CD14-positive monocyte (primary cell): ENCODE data around the gene MYOD1. TPM values are rescaled to one million over a fixed set of nuclear protein-coding genes. Genes with fewer than 3 reads are reported as not detected.

Experiments
- DNase-seq, 3 donors: peaks; one replicate each; pipeline ENCODE4 v3.0.0-alpha.2; 2011 to 2022
- H2AFZ ChIP-seq: 2 replicates; pipeline ENCODE4 v1.6.0; 2012; ENCODE audit warnings: mild to moderate bottlenecking, low read depth, low read length, inconsistent platforms; ENCODE audit not compliant: insufficient read depth, poor library complexity, severe bottlenecking
- H3K27ac ChIP-seq, 2 donors: 1 replicate in 1 of 2; 2 replicates in 1 of 2; pipeline ENCODE4 v1.5.1; 2012 to 2013; ENCODE audit warnings: low read length in 2 of 2, control low read depth in 1 of 2, inconsistent platforms in 1 of 2, low read depth in 1 of 2, mild to moderate bottlenecking in 1 of 2
- H3K27me3 ChIP-seq, 2 donors: one replicate each; pipeline versions ENCODE4 v1.6.0 to v1.6.1; 2011 to 2013; ENCODE audit warnings: low read length in 2 of 2; ENCODE audit not compliant: control insufficient read depth in 2 of 2, insufficient read depth in 2 of 2
- H3K36me3 ChIP-seq, 2 donors: replicated peaks in 1 of 2; 1 replicate in 1 of 2; 2 replicates in 1 of 2; pipeline versions ENCODE4 v1.5.1 to v1.6.1; 2012 to 2013; ENCODE audit warnings: low read length in 2 of 2, control low read depth in 1 of 2, inconsistent platforms in 1 of 2, mild to moderate bottlenecking in 1 of 2; ENCODE audit not compliant: insufficient read depth in 2 of 2, control insufficient read depth in 1 of 2
- H3K4me1 ChIP-seq, 2 donors: 1 replicate in 1 of 2; 2 replicates in 1 of 2; pipeline versions ENCODE4 v1.5.1 to v1.6.1; 2012 to 2013; ENCODE audit warnings: low read length in 2 of 2, control low read depth in 1 of 2, inconsistent platforms in 1 of 2, mild to moderate bottlenecking in 1 of 2, moderate library complexity in 1 of 2; ENCODE audit not compliant: insufficient read depth in 2 of 2, control insufficient read depth in 1 of 2
- H3K4me2 ChIP-seq: replicated peaks from 2 replicates; pipeline ENCODE3; 2012; ENCODE audit warnings: low read length, moderate library complexity, mild to moderate bottlenecking; ENCODE audit not compliant: poor library complexity, severe bottlenecking; ENCODE audit errors: extremely low read depth
- H3K4me3 ChIP-seq, 3 experiments: fragments of 200-600 bp in 1 of 3; sonication (generic) in 1 of 3; replicated peaks in 1 of 3; 1 replicate in 2 of 3; 2 replicates in 1 of 3; pipeline ENCODE4 v1.5.1; 2011 to 2013; ENCODE audit warnings: low read length in 3 of 3, mild to moderate bottlenecking in 3 of 3, control low read depth in 2 of 3, low read depth in 2 of 3, inconsistent platforms in 1 of 3, moderate library complexity in 1 of 3
- H3K79me2 ChIP-seq: 2 replicates; pipeline ENCODE4 v1.6.0; 2012; ENCODE audit warnings: mild to moderate bottlenecking, control low read depth, inconsistent platforms, low read length, moderate library complexity; ENCODE audit not compliant: insufficient read depth
- H3K9ac ChIP-seq: 2 replicates; pipeline ENCODE4 v1.6.0; 2017; ENCODE audit warnings: low read length, mild to moderate bottlenecking; ENCODE audit not compliant: insufficient read depth, poor library complexity, severe bottlenecking
- H3K9me3 ChIP-seq, 2 donors: replicated peaks in 1 of 2; 1 replicate in 1 of 2; 2 replicates in 1 of 2; pipeline versions ENCODE4 v1.5.1 to v1.6.1; 2012 to 2013; ENCODE audit warnings: low read length in 2 of 2, control low read depth in 1 of 2; ENCODE audit not compliant: control insufficient read depth in 1 of 2, insufficient read depth in 1 of 2
- H4K20me1 ChIP-seq: 2 replicates; pipeline ENCODE4 v1.6.0; 2012; ENCODE audit warnings: mild to moderate bottlenecking, low read length, control low read depth, moderate library complexity; ENCODE audit not compliant: insufficient read depth
- H3K27ac Mint-ChIP-seq, 7 donors: one replicate each; pipeline ENCODE4 v1.8.0; 2020; ENCODE audit warnings: mild to moderate bottlenecking in 7 of 7, mixed read lengths in 7 of 7, moderate library complexity in 6 of 7, inconsistent platforms in 2 of 7
- H3K27me3 Mint-ChIP-seq, 3 donors: one replicate each; pipeline ENCODE4 v1.8.0; 2021 to 2022; ENCODE audit warnings: low read depth in 3 of 3, mild to moderate bottlenecking in 3 of 3, mixed read lengths in 3 of 3, moderate library complexity in 3 of 3, inconsistent platforms in 1 of 3
- H3K36me3 Mint-ChIP-seq, 2 donors: one replicate each; pipeline ENCODE4 v1.8.0; 2020; ENCODE audit warnings: mixed read lengths in 2 of 2, inconsistent platforms in 1 of 2, mild to moderate bottlenecking in 1 of 2
- H3K4me1 Mint-ChIP-seq: one replicate; pipeline ENCODE4 v1.8.0; 2020; ENCODE audit warnings: mild to moderate bottlenecking, mixed read lengths
- H3K4me3 Mint-ChIP-seq, 2 donors: one replicate each; pipeline ENCODE4 v1.8.0; 2020; ENCODE audit warnings: mild to moderate bottlenecking in 2 of 2, mixed read lengths in 2 of 2, moderate library complexity in 1 of 2
- H3K9me3 Mint-ChIP-seq, 7 donors: one replicate each; pipeline ENCODE4 v1.8.0; 2020 to 2022; ENCODE audit warnings: mixed read lengths in 7 of 7, mild to moderate bottlenecking in 6 of 7, moderate library complexity in 6 of 7, inconsistent platforms in 2 of 7
- CTCF ChIP-seq: fragments of 200-600 bp; IDR thresholded peaks from one replicate; pipeline ENCODE4 v1.8.0; 2022; ENCODE audit warnings: antibody characterized with exemption, mild to moderate bottlenecking
- WGBS: methylation state at CpG from one replicate; pipeline ENCODE4 v1.1.5; 2013; ENCODE audit warnings: missing lambda C conversion rate; ENCODE audit not compliant: insufficient coverage; 5-methylcytosine and 5-hydroxymethylcytosine counted together
- intact Hi-C, 2 donors: fragments of 100-400 bp; cut with micrococcal nuclease; formaldehyde crosslinking; loops; one replicate each; pipeline versions ENCODE4 v1.15.0 to v1.15.1; 2023
- polyA plus RNA-seq, 3 donors: library from polyadenylated mRNA; depleted of rRNA in 1 of 3; unstranded in 2 of 3; stranded (reverse) in 1 of 3; fragments of 300-500 nt in 2 of 3; fragments of >200 nt in 1 of 3; fragmentation: Illumina TruSeq in 2 of 3; gene quantifications; 1 replicate in 2 of 3; 2 replicates in 1 of 3; pipeline ENCODE4 v1.2.3, GENCODE V29; 2012 to 2021

MYOD1 gene
- polyA plus RNA-seq, 3 donors = not detected

GRCh38 chr11:17734986-17735817 is 15.8 kb downstream of the MYOD1 start:
- peaks cover 0 to 14% (median 3%) of the 10 kb centered on the region in 7 donors for H3K9me3 Mint-ChIP-seq
- no peak for DNase-seq
- Histone ChIP-seq H3K9ac (no peak overlapping the region), H3K4me3 (no peak overlapping the region), H2AFZ (no peak overlapping the region), H4K20me1 (no peaks in the 10 kb centered on the region), H3K9me3 (peaks cover 3 to 15% of the 10 kb centered on the region in 2 donors), H3K4me2 (no peak overlapping the region), H3K4me1 (no peaks in the 10 kb centered on the region), H3K27ac (no peak overlapping the region), H3K36me3 (no peaks in the 10 kb centered on the region), H3K79me2 (no peaks in the 10 kb centered on the region), H3K27me3 (peaks cover 18 to 68% of the 10 kb centered on the region in 2 donors)
- peaks cover 0 to 4% of the 10 kb centered on the region in 2 donors for H3K36me3 Mint-ChIP-seq
- TF ChIP-seq CTCF = no peak
- peak overlapping the region in 1 of 2 donors; percentile 57 for H3K4me3 Mint-ChIP-seq
- intact Hi-C loops = loop anchor here in 1 of 2 donors (5.0 kb wide), 1 partner anchor 242 kb away; no protein-coding TSS in a partner anchor
- peaks cover 30 to 48% (median 32%) of the 10 kb centered on the region in 3 donors for H3K27me3 Mint-ChIP-seq
- no peak overlapping the region for H3K27ac Mint-ChIP-seq
- under 1% methylated on average over 66 of the region's 73 CpGs for WGBS
- no peaks in the 10 kb centered on the region for H3K4me1 Mint-ChIP-seq

- Histone ChIP-seq H2AFZ (no peak overlapping the region), H3K27me3 (peaks cover 18 to 69% of the 10 kb centered on the region in 2 donors), H3K36me3 (no peaks in the 10 kb centered on the region), H3K4me1 (no peaks in the 10 kb centered on the region), H3K9me3 (peaks cover 3 to 15% of the 10 kb centered on the region in 2 donors), H3K9ac (no peak overlapping the region), H3K4me2 (no peak overlapping the region), H3K79me2 (no peaks in the 10 kb centered on the region), H3K4me3 (no peak overlapping the region), H4K20me1 (no peaks in the 10 kb centered on the region), H3K27ac (no peak overlapping the region)
- Mint-ChIP-seq H3K4me1 (no peaks in the 10 kb centered on the region), H3K9me3 (peaks cover 0 to 14% (median 3%) of the 10 kb centered on the region in 7 donors), H3K36me3 (peaks cover 0 to 4% of the 10 kb centered on the region in 2 donors), H3K4me3 (peak overlapping the region in 1 of 2 donors; percentile 64), H3K27me3 (peaks cover 31 to 48% (median 34%) of the 10 kb centered on the region in 3 donors), H3K27ac (no peak overlapping the region)
- no peak for DNase-seq
- intact Hi-C loops = no loop called here
- WGBS = 16% methylated on average over 93 of the region's 102 CpGs
- peak; percentile 19 for TF ChIP-seq CTCF
Observed at GRCh38 chr11:17735818-17736578, 16.6 kb downstream of the MYOD1 start.
